Heart left ventricle (tissue), 16 donors: ENCODE measurements around the gene CREBRF. TPM values are rescaled to one million over a fixed set of nuclear protein-coding genes. Genes with fewer than 3 reads are reported as not detected.
"Not testable (repeated sequence)": the region's sequence is repeated elsewhere in the genome, so short reads cannot be mapped to it uniquely, and the experiment has no call there.

Source experiments
- ATAC-seq, 4 donors: fragments of 200-7000 bp; cut with Tn5 transposase; one replicate each; pipeline ENCODE4 v1.9.1; 2020 to 2022; ENCODE audit warnings: moderate library complexity in 4 of 4, mild to moderate bottlenecking in 3 of 4, moderate number of reproducible peaks in 1 of 4
- DNase-seq, 5 donors: peaks; one replicate each; pipeline ENCODE4 v3.0.0-alpha.2; 2020
- H3K27ac ChIP-seq, 12 donors: fragments of 200-600 bp; sonication (generic) in 4 of 12; one replicate each; pipeline versions ENCODE4 v1.5.0 to v1.8.0; 2016 to 2022; ENCODE audit warnings: mild to moderate bottlenecking in 2 of 12
- H3K27me3 ChIP-seq, 9 donors: fragments of 200-600 bp; sonication (generic) in 2 of 9; one replicate each; pipeline versions ENCODE4 v1.5.1 to v1.8.0; 2016 to 2022; ENCODE audit warnings: mild to moderate bottlenecking in 3 of 9
- H3K36me3 ChIP-seq, 9 donors: fragments of 200-600 bp; sonication (generic) in 2 of 9; one replicate each; pipeline versions ENCODE4 v1.5.0 to v1.8.0; 2018 to 2022; ENCODE audit warnings: mild to moderate bottlenecking in 2 of 9
- H3K4me1 ChIP-seq, 12 donors: fragments of 200-600 bp; sonication (generic) in 4 of 12; one replicate each; pipeline versions ENCODE4 v1.5.0 to v1.8.0; 2016 to 2022; ENCODE audit warnings: mild to moderate bottlenecking in 3 of 12
- H3K4me3 ChIP-seq, 12 donors: fragments of 200-600 bp; sonication (generic) in 4 of 12; one replicate each; pipeline versions ENCODE4 v1.5.0 to v1.8.0; 2017 to 2022; ENCODE audit warnings: mild to moderate bottlenecking in 9 of 12, moderate library complexity in 4 of 12
- H3K9me3 ChIP-seq, 12 donors: fragments of 200-600 bp; sonication (generic) in 4 of 12; one replicate each; pipeline versions ENCODE4 v1.5.0 to v1.8.0; 2016 to 2022; ENCODE audit warnings: mild to moderate bottlenecking in 1 of 12
- POLR2A ChIP-seq, 2 donors: fragments of 450-650 bp; IDR thresholded peaks; one replicate each; pipeline ENCODE4 v1.6.1; 2017; ENCODE audit warnings: antibody characterized with exemption in 2 of 2, mild to moderate bottlenecking in 2 of 2, moderate library complexity in 2 of 2
- WGBS, 4 donors: extraction: QIAGEN DNeasy Blood & Tissue Kit in 2 of 4; methylation state at CpG; one replicate each; pipeline versions ENCODE4 v1.1.5 to v1.1.7; 2013 to 2018; 5-methylcytosine and 5-hydroxymethylcytosine counted together
- intact Hi-C, 10 donors: fragments of 100-400 bp; cut with DNase I; formaldehyde crosslinking; loops; one replicate each; pipeline versions ENCODE4 v1.11.1 to v1.14.2; 2022
- polyA plus RNA-seq, 2 donors: library from polyadenylated mRNA; stranded (reverse); fragments of 200-250 nt; gene quantifications; one replicate each; pipeline ENCODE4 v1.2.3, GENCODE V29; 2013
- total RNA-seq, 9 donors: library from RNA; depleted of rRNA in 2 of 9; stranded (reverse); fragments of >200 nt in 2 of 9; fragmentation: NEBNext Ultra II Directional in 3 of 9; extraction: Animal tissue kit (Norgen Biotek cat#: 25700) in 3 of 9; gene quantifications; one replicate each; pipeline versions ENCODE4 v1.1.0 to v1.2.4, GENCODE V29; 2016 to 2023
- TF ChIP-seq, protein P1 (sequence below), 12 donors: fragments of 200-600 bp; sonication (generic) in 4 of 12; IDR thresholded peaks; one replicate each; pipeline versions ENCODE4 v1.5.0 to v1.8.0; 2018 to 2022; ENCODE audit warnings: antibody characterized with exemption in 12 of 12, mild to moderate bottlenecking in 5 of 12
- donor health status: ischemic (EF 13 %, LVEDD 7.1; RV severe dilation, severe dysfunction).
- donor health status: healthy with polysubstance abuse.
- donor health status: DM: no; HTN: yes; CAD: no.
- donor health status: DM: no; HTN: no; CAD: no.
- donor health status: ischemic (EF 25% LVEDD 6.9; RV normal size, moderate dysfunction).
- donor health status: ischemic (EF 25% LVEDD 5.7; RV mildly dilated, moderate dysfunction).
- donor health status: healthy.
- donor health status: DM: yes; HTN: yes; CAD: no.
- donor health status: ischemic (EF 35%, LVEDD 5.7; RV mildly dilated, moderate dysfunction).
- donor health status: nonischemic (EF 11% LVEDD 7.7; RV severe dilation, severe dysfunction).
- donor health status: DM: yes; HTN: yes; CAD: no.
- donor health status: PGD.
- donor health status: ischemic (EF 29% LVEDD 5.4; RV normal size, mild dysfunction).
- donor health status: nonischemic (EF 23%, LVEDD 6.1; RV moderate dilation, normal function).

Gene CREBRF
- total and polyA plus RNA-seq, 11 donors, result 2.7 to 47.7 (median 19.9) TPM

DNA sequence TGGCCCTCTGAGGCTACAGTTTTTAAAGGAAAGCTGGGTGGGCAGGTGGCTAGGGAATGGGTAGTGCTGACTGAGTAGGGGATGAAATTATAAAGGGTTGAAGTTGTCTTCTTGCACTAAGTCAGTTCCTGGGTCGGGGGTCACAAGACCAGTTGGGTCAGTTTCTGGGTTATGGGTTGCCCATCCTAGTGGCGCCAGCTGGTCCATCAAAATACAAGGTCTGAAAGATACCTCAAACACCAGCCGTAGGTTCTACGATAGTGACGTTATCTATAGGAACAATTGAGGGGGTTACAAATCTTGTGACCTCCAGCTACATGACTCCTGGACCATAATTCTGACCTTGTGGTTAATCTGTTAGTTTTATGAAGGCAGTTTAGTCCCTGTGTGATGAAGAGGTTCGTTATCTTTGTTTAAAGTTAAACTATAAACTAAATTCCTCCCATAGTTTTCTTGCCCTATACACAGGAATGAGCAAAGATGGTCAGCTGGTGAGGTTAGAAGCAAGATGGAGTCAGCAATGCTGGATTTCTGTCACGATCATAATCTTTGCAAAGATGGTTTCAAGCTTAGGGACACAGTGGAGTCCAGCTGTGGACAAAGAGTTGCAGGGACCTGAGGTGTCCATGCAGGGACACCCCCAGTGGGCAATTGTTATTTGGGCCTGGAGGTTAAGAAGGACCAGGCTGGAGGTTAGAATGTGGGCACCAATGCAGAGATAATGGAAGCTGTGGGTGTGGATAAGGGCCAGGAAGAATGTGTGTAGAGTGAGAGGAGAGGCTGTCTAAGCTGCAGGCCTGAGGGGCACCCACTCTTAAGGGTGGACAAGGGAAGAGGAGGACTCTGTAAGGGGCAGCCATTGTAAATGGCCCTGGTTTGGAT, 14.0 kb upstream of the CREBRF start:
- Histone ChIP-seq H3K27ac (no peak overlapping the region), H3K4me3 (no peak overlapping the region), H3K9me3 (no peaks in the 10 kb centered on the region), H3K27me3 (no peaks in the 10 kb centered on the region), H3K36me3 (no peaks in the 10 kb centered on the region), H3K4me1 (peaks cover 0 to 5% (median 0%) of the 10 kb centered on the region in 12 donors)
- TF ChIP-seq POLR2A (IDR thresholded peaks at IDR 0.05), result no peak
- TF ChIP-seq, protein P1, sequence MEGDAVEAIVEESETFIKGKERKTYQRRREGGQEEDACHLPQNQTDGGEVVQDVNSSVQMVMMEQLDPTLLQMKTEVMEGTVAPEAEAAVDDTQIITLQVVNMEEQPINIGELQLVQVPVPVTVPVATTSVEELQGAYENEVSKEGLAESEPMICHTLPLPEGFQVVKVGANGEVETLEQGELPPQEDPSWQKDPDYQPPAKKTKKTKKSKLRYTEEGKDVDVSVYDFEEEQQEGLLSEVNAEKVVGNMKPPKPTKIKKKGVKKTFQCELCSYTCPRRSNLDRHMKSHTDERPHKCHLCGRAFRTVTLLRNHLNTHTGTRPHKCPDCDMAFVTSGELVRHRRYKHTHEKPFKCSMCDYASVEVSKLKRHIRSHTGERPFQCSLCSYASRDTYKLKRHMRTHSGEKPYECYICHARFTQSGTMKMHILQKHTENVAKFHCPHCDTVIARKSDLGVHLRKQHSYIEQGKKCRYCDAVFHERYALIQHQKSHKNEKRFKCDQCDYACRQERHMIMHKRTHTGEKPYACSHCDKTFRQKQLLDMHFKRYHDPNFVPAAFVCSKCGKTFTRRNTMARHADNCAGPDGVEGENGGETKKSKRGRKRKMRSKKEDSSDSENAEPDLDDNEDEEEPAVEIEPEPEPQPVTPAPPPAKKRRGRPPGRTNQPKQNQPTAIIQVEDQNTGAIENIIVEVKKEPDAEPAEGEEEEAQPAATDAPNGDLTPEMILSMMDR (IDR thresholded peaks at IDR 0.05), result no peak
- DNase-seq (no peak), ATAC-seq (peak in 1 of 4 donors; percentile 38)
- intact Hi-C loops, result no loop called here
- WGBS, 4 donors, result 81 to 94% (median 89%) methylated on average over 7 of the region's 7 CpGs

DNA sequence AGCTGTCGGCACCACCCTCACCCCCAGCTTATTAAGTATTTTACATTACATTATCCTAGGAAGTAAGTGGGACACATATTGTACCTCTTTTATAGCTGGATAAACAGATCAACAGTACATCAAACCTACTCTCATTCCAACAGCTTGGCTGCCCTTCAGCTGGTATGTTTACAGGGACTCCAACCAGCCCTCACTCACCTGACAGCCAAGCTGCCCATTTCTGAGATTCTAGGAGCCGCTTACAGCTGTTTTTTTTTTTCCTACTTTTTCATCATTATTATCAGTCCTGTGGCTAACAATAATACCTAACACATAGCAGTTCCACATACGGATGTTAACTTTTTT, 13.4 kb upstream of the CREBRF start:
- Histone ChIP-seq H3K27me3 (no peaks in the 10 kb centered on the region), H3K27ac (no peak overlapping the region), H3K4me3 (no peak overlapping the region), H3K4me1 (no peaks in the 10 kb centered on the region), H3K9me3 (no peaks in the 10 kb centered on the region), H3K36me3 (no peaks in the 10 kb centered on the region)
- intact Hi-C loops, result no loop called here
- ATAC-seq (no peak), DNase-seq (no peak)
- WGBS, 4 donors, result 89 to 93% (median 89%) methylated on average over 3 of the region's 3 CpGs
- TF ChIP-seq, protein P1 (IDR thresholded peaks at IDR 0.05), result no peak
- no peak for TF ChIP-seq POLR2A (IDR thresholded peaks at IDR 0.05)

DNA sequence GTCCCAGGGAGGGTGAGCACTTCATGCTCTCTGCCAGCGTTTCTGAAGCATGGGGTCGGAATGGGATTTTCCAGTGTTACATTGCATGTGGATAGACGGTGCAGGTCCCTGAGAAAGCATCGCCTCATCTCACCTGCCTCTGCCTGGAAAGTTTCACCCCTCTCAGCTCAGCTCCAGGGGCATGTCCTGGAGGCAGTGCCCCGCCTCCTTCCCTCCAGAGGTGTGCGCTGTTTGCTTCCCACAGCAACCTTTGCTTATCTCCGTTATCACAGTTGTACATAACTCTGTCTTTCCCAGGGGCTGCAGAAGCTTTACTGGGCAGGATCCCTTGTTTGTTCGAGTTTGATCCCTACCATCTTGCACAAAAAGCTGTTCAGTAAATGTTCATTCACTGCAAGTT, 10.7 kb upstream of the CREBRF start:
- Histone ChIP-seq H3K9me3 (no peaks in the 10 kb centered on the region), H3K4me1 (no peaks in the 10 kb centered on the region), H3K27ac (no peak overlapping the region), H3K4me3 (no peak overlapping the region), H3K27me3 (no peaks in the 10 kb centered on the region), H3K36me3 (no peaks in the 10 kb centered on the region)
- intact Hi-C loops, result no loop called here
- DNase-seq (peak in 1 of 5 donors; percentile 6), ATAC-seq (no peak)
- WGBS, 4 donors, result 51 to 57% (median 53%) methylated on average over 8 of the region's 8 CpGs
- TF ChIP-seq, protein P1 (IDR thresholded peaks at IDR 0.05), result no peak
- TF ChIP-seq POLR2A (IDR thresholded peaks at IDR 0.05), result no peak

DNA sequence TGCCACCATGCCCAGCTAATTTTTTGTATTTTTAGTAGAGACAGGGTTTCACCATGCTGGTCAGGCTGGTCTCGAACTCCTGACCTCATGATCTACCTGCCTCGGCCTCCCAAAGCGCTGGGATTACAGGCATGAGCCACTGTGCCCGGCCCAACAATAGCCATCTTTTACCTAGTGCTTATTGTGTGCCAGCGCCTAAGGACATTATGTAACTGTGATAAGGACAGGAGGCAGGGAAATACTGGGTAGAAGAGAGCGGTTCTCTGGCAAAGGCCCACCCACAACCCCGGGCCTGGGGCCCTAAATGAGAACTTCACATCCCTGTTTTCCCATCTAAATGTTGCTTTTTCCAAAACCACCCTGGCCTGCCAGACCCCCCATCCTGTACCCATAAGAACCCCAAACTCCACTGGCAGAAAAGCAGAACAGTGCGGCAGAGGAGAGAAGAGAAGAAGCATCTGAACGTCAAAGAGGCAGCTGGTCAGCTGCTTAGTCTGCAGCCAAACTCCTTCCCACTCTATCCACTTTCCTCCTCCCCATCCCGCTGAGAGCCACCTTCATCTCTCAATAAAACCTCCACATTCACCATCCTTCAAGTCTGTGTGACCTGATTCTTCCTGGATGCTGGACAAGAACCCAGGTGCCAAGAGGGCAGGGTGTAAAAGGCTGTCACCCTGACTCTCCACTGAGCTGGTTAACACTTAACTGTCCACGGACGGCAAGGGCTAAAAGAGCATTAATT, 8.9 kb upstream of the CREBRF start:
- H3K9me3 ChIP-seq, H3K27me3 ChIP-seq, ATAC-seq, H3K4me1 ChIP-seq, H3K27ac ChIP-seq, H3K4me3 ChIP-seq, intact Hi-C loops, H3K36me3 ChIP-seq: not testable (repeated sequence)
- 67 to 80% (median 72%) methylated on average over 12 of the region's 12 CpGs for WGBS, 4 donors
- DNase-seq, result peak in 1 of 5 donors; percentile 10
